Measurements from ENCODE around the gene FBXL19.

The FBXL19 gene

DNA sequence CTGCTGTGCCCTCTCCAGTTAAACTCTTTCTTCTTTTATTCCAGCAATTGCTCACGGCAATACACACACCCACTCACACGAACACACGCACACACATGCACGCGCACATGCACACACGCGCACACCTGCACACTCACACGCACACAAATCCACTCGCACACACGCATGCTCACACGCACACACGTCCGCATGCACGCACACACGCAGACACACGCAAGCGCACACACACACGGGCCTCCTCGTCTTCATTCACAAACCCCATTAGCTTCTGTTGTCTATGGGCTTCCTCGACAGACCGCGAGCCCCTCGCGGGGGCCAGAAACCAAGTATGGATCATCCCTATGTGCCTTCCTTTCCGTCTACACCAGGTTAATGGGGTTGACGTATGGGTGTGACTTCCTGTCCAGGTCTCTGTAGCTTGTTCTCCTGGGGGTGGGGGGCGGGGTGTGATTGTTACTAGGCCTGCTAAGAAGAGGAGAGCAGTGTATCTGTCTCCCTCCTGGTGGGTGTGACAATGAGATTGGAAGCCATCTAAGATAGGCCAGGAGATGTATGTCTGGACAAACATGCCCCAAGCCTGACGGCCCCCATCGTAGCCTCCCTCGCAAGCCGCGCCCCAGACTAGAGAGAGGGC, 27.6 kb upstream of the FBXL19 start:
- DNase-seq: no peak

DNA sequence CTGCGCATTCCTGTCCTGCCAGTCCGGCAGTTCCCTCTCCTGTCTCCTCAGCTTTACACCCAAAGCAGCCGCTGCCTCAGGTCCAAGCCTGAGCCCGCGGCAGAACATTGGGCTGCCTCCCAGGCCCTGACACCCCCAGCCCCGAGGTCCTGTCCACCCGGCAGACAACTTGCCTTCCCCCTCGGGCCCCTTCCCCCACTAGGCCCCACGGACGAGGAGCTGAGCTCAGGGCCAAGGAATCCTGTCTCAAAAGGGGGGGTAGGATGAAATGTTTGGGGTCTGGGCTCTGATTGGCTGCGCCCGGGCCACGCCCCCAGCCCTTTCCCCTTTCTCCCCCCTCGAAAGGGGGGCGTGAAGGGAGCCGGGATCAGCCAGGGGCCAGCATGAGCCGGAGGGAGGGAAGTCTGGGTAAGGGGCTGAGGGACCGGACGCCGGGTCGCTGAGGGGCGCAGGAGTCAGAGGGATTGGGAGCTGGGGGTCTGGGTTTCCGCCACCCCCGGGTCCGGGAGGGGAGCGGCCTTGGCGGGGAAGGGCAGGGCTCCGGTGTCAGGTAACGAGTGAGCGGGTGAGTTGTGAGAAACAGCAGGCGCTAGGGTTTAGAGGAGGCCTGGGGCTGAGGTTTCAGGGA, 27.0 kb upstream of the FBXL19 start, which contains the start of gene CTF1:
Gene CTF1 (plus strand): TSS at position 354 of the 628 bp plus-strand sequence. CDS start 30 bp downstream, at position 384.
- peak; percentile 93 for DNase-seq

DNA sequence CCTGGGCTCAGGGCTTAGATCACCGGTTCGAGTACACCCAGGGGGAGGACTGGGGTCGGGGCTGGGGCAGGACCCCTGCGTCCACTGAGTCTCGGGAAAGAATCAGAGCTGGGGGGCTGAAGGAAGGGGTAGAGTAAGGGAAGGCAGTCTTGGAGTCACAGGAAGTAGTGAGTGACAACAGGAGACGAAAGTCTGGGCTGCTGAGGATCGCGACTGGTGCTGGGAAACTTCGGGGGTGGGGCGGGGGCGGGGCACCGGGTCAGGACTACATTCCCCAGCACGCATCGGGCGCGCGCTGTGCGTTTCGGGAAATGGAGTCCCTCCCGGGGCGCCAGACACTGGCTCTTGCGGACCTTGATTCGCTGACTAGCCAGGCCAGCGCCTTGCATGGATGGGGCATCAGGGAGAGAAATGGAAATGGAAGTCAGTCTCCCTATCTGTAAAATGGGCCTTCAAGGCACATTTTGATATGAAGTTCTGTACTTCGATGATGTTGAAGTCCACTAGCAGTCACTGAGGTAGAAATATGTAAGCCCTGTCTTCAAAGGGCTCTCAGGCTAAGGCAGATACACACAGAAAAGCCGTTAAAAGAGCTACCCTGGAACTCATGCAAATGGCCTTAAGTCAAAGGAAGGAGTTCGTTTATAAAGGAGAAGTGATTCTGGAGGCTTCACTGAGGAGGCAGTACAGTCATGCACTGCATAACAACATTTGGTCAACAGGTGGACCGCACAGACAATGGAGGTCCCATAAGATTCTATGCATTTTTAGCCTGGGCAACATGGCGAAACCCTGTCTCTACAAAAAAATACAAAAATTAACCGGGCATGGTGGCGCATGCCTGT, 26.3 kb upstream of the FBXL19 start:
- DNase-seq: peak; percentile 95

DNA sequence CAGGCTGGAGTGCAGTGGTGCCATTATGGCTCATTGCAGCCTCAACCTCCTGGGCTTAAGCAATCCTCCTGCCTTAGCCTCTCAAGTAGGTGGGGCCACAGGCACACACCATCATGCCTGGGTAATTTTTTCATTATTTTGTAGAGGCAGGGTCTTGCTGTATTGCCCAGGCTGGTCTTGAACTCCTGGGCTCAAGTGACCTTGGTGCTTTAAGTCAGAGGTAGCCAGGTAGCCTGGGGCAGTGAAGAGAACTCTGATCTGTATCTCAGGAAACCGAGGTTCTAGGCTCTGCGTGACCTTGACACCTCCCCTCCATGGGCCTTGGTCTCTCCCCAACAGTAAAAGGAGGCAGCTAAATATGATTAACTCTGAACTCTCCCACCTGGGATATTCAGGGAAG, 23.6 kb upstream of the FBXL19 start:
- no peak for DNase-seq

DNA sequence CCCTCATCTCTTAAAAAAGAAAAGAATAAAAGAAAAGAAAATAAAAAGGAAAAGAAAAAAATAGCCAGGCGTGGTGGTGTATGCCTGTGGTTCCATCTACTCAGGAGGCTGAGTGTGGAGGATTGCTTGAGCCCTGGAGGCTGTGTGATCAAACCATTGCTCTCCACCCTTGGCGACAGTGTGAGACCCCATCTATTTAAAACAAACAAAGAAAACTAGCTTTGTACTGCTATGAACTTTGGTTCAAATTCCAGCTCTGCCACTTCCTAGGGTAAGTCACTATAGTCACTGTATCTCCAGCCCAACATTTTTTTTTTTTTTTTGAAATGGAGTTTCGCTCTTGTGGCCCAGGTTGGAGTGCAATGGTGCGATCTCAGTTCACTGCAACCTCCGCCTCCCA, 22.8 kb upstream of the FBXL19 start:
- DNase-seq: no peak

DNA sequence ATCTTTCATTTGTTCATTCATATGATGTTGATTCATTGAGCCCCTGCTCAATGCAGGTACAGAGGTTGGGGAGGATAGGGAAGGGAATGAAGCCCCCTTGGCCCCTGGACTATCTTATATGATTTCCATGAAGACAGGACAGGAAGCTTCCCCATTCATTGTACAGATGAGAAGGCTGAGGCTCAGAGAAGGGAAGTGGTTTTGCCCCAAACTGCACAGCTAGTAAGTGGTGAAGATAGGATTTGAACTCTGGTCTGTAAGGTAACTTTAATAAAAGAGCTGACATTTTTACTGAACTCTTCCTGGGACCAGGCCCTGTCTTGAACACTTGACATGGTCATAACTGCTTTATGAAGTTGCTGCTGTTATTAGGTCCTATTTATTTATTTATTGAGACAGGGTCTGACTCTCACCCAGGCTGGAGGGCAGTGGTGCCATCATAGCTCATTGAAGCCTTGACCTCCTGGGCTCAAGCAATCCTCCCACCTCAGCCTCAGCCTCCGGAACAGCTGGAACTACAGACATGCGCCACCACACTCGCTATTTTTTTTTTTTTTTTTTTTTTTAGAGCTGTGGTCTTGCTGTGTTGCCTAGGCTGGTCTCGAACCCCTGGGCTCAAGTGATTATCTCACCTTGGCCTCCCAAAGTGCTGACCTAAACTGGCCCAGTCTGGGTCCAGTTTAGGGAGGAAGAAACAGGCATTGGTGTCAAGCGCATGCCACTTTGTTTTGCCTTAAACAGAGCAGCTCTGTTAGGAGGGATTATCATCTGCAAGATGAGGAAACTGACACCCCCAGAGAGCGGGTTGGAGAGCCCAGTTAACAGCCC, 22.0 kb upstream of the FBXL19 start:
- DNase-seq: no peak

DNA sequence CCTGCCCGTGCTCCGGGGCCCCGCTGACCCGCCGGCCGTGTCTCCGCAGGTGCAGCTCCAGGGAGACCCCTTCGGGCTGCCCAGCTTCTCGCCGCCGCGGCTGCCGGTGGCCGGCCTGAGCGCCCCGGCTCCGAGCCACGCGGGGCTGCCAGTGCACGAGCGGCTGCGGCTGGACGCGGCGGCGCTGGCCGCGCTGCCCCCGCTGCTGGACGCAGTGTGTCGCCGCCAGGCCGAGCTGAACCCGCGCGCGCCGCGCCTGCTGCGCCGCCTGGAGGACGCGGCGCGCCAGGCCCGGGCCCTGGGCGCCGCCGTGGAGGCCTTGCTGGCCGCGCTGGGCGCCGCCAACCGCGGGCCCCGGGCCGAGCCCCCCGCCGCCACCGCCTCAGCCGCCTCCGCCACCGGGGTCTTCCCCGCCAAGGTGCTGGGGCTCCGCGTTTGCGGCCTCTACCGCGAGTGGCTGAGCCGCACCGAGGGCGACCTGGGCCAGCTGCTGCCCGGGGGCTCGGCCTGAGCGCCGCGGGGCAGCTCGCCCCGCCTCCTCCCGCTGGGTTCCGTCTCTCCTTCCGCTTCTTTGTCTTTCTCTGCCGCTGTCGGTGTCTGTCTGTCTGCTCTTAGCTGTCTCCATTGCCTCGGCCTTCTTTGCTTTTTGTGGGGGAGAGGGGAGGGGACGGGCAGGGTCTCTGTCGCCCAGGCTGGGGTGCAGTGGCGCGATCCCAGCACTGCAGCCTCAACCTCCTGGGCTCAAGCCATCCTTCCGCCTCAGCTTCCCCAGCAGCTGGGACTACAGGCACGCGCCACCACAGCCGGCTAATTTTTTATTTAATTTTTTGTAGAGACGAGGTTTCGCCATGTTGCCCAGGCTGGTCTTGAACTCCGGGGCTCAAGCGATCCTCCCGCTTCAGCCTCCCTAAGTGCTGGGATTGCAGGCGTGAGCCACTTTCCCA, 21.1 kb upstream of the FBXL19 start:
- DNase-seq: peak; percentile 80

DNA sequence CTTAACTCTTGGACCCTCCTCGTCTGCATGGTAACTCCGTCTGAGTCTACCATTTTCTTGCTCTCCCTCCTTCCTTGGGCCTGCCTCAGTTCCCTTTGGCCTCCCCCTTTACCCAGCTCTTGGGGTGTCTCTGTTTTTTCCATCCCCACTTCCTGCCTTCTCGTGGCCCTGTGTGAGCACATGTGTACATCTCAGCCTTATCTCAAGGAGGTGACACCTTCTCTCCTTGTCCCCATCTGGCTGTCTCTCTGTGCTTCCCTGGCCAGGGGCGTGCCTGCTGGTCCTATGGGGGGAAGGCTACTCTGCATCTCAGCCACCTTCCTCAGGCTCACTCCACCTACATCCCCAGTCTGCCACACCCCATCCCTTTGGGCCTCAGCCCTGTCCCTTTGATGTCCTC, 20.4 kb upstream of the FBXL19 start:
- no peak for DNase-seq

DNA sequence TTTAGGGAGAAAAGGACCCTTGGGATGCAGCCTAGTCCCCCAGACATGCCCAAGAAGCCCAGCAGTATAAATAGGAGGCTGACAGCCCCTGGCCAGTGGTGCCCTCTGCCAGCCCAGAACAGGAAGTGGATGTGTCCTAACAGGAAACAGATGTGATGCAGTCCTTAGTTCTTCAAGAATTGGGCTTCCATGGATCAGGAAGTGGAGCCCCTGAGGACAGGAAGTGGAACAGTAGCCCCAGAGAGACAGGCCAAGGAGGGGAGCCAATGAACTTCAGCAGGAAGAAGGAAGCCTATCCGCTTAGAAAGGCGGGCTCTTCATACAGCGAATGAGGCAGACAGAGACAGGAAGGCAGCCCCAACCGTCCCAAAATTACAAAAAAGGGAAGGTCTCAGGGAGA, 19.8 kb upstream of the FBXL19 start:
- peak; percentile 69 for DNase-seq

DNA sequence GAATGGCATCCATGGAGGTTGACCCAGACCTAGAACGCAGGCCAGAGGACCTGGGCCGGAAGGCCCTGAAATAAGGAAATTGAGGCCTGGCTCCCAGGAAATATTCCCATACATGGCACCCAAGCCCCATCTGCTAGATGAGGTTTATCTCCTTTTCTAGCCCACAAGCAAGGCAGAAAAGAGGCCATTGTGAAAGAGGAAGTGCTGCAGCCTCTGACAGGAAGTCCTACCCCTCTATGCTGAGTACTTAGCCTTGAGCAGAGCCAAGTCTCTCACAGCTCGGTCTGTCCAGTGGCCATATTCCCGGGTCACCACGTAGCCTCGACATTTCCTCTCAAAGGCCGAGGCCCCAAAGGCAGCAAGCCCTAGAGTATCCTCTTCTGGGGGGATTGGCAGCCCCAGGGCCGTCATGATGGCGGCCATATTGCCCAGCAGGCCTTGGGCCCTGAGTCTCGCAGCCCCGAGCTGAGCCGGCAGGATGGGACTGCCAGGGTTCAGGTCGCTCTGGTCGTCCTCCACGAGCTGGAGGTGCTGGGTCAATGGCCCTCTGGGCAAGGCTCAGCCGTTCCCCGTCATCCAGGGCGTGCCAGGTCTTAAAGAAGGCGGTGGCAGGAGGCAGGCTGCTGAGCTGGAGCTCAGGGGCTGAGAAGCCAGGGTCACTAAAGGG, 19.1 kb upstream of the FBXL19 start:
- no peak for DNase-seq

DNA sequence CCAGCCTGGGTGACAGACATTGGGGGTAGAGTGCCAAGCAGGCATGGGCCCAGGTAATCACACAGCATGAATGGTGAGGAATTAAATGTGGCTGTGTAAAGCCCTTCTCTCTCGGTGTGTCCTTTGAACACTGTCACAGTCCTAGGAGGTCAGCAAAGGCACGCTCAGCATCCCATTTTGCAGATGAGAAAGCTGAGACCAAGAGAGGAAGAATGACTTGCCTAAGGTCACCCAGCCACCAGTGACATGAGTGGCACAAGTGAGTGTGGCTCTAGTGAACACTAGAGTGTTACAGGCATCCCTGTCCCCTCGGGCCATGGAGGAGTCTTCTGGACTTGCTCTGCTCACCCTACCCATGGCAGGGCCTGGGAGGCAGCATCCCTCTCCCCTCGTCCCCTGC, 16.3 kb upstream of the FBXL19 start:
- no peak for DNase-seq

DNA sequence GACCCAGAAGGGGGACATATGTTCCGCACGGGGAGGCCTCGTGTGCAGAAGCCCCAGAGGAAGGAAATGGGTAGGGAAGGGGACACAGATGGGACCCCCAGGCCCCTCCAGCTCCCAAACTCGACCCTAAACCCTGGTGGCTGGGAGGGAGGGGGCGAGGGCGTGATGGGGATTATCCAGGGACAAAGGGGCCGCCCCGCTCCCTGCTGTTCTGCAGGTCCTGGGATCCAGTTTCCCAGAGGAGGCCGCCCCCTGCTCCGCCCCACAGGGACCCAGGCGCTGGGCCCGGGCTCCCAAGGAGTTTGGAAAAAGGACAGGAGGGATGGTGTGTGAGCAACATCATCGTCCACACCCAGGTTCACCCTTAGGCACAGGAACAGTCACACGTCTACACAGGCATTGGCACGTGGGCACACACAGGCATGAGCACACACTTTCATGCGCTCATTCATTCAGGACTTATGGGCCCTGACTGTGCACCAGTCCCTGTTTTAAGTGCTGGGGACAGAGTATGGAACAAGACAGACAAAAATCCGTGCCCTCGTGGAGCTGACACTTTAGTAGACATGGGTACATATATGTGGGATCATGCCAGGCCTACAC, 12.8 kb upstream of the FBXL19 start:
- no peak for DNase-seq

DNA sequence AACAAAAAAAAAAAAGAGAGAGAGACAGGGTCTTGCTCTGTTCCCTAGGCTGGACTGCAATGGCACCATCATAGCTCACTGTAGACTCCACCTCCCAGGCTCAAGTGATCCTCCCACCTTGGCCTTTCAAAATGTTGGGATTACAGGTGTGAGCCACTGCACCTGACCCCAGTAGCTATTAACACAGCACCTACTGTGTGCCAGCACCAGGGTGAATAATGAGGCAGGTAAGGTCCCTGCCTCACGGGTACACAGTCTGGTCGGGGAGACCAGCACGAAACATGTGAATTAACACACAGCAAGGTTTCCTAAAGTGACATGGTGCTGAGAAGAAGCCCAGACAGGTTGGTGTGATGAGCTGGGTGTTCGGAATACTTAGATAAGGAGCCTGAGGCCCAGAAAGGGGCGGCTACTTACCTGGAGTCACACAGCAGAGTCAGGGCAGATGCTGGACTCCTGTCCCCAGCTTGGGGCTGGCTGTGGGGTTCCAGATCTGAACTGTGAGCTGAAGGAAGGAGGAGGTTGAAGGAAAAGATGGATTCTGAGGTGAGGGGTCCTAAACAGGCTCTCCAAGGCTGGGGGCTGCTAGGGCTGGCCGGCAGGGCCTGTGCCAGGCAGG, 10.5 kb upstream of the FBXL19 start:
- no peak for DNase-seq

DNA sequence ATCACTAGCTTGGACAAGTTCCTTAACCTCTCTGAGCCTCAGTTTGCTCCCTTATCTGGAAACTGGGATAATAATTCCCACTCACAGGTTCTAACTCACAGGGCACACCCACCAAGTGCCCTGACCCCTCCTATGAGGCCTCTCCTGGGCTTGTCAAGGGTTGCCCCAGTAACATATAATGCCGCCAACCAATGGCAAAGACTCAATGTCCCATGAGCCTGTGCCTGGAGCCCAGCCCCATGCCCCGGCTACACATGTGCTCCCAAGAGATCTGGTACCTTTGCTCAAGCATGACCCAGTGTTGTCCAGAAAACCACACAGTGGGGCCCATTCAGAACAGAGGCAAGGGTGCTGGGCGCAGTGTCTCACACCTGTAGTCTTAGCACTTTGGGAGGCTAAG, 8.5 kb upstream of the FBXL19 start:
- DNase-seq: no peak

DNA sequence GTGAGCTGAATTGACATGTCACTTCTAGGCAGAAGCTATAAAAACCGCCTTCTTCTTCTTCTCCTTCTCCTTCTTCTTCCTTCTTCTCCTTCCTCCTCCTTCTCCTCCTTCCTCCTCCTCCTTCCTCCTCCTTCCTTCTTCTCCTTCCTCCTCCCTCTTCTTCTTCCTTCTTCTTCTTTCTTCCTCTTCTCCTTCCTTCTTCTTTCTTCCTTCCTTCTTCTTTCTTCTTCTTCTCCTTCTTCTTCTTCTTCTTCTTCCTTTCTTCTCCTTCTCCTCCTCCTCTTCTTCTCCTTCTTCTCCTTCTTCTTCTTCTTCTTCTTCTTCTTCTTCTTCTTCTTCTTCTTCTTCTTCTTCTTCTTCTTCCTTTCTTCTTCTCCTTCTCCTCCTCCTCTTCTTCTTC, 4.8 kb upstream of the FBXL19 start:
- no peak for DNase-seq

DNA sequence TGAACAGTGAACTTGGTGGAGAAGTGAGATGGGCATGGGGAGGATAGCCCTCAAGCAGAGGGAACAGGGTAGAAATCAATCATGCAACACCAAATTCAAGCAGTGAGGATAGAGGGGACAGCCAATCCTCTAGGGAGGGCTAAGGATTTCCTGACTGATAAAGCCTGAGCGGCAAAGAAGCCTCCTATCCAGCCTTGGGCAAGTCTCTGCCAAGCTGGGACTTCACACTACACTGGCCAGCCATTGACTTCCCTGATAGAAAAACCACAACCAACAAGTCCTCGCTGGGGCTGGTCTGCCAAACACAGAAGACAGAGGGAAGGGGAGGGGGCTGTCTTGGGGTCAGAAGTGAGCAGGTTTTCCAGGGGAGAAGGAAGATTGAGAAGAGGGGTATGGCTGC, 2.5 kb upstream of the FBXL19 start:
- no peak for DNase-seq

DNA sequence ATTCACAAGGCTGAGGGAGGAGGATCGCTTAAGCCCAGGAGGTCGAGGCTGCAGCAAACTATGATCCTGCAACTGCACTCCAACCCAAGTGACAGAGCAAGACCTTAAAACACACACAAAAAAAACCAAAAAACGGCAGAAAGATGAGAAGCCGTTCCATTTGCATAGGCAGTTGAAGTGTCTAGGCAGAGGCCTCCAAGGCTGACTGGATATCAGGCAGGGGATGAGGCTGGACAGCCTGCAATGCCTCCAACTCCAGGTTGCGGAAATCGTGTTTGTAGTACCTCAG, 2.0 kb upstream of the FBXL19 start:
- DNase-seq: no peak

DNA sequence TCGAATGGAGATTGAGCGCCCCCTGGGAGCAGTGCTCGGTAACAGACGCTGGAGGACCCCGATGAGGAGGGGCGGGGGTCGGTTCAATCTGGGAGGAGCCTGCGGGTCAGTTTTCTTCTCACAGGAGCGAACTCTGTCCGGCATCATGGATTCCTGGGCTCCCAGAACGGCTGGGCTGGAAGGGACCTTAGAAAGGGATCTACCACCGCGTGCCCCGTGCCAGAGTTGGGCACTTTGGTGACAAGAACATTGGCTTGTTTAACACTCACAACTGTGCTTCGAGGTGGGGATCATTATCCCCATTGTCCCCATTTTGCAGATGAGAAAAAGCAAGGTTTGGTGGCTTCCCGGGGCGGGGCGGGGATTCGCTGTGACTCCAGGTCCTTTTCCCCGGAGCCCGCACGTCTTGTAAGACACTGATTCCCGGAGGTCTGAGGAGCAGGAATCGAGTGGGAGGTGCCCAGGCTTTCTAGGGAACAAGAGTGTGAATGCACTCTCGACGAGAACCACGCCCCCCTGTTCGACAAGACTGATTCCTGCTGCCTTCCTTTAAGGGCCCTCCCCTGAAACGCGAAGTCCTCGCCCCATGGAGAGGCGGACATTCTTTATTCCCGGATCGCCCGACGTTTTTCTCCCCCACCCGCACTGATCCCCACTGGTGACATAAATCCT, 1.5 kb upstream of the FBXL19 start:
- DNase-seq: peak; percentile 96

DNA sequence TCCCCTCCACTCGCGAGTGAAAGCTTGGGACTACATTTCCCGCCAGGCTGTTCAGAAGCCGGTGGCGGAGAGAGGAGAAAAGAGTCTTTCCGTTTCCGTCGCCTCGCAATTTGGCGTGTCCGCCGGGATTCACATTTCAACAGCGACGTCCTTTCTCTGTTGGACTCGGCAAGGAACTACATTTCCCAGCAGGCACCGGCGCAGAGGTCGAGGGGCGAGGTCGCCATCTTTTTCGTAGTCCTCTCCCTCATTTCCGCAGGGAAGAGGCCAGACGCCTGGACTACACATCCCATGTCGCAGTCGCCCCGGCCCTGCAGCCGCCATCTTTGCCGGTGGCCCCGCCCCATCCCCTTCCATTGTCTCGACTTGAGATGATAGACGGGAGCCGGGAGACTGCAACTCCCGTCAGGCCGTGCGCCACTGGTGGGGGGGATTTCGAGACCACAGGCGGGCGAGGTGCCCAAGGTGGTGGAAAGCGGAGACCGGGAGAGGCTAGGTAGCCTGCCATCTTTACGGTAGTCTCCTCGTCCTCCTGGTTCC, 882 bp upstream of the FBXL19 start:
- DNase-seq: peak; percentile 100

All from femur (tissue), 1 donor.